ENCODE data around the gene CCDC93. TPM values are rescaled to one million over a fixed set of nuclear protein-coding genes. Genes with fewer than 3 reads are reported as not detected.

Gene CCDC93
- total RNA-seq (2021; ENCODE audit: unreplicated experiment) (18.7 TPM), Bru-seq, nascent RNA (percentile 77 among the genes with signal in this experiment), BruChase-seq, experiment 1, labeled RNA remaining after a 6-hour chase (percentile 75 among the genes with signal in this experiment), BruChase-seq, experiment 2, labeled RNA remaining after a 2-hour chase (percentile 77 among the genes with signal in this experiment)
- 7.6 and 9.6 TPM in 2 replicates for polyA plus RNA-seq (2012)
- long read RNA-seq, full-length matches to known transcripts = 10 of 39 reads
- long read RNA-seq, partial matches to known transcripts = 16 of 39 reads
- long read RNA-seq, other reads (novel, unspliced or antisense) = 13 of 39 reads

GRCh38 chr2:118013724-118014491, at the start of gene CCDC93:
CCDC93 (minus strand) TSS chr2:118014070; CDS start chr2:118013995, 75 bp downstream.
- H2AFZ ChIP-seq (ENCODE audit: low read depth, low read length, poor library complexity, severe bottlenecking) = peak within 1 kb of the TSS; percentile 98
- ChIA-PET POLR2A (no interaction called here), RAD21 (ENCODE audit: low non-redundant PET in 1 of 2, low total read pairs in 2 of 2, uncharacterized antibody in 2 of 2, unreplicated experiment in 2 of 2) (no interaction called here), CTCF (interaction anchor here (2.6 kb wide), 1 partner anchor 10 kb away, joined by 21 read pairs; no protein-coding TSS in a partner anchor)
- H3K4me3 ChIP-seq (replicated peaks in 1 of 2; ENCODE audit: low read depth in 1 of 2, low read length in 2 of 2) = peak within 1 kb of the TSS; percentile 85 to 90
- peaks cover 10 to 17% of the 10 kb centered on the region in 2 experiments; a peak in 3 of 4 replicates for H3K4me1 ChIP-seq (ENCODE audit: control insufficient read depth in 1 of 2, insufficient read depth in 2 of 2, low read length in 2 of 2)
- H3K9ac ChIP-seq (ENCODE audit: low read length) = peak within 1 kb of the TSS; percentile 81
- H3K9me2 ChIP-seq (ENCODE audit: insufficient read depth) = no peaks in the 10 kb centered on the region
- no TSS peak for BruUV-seq (replicated peaks)
- H3K36me3 ChIP-seq (ENCODE audit: control insufficient read depth in 1 of 2, insufficient read depth in 2 of 2, low read length in 2 of 2) = no peaks in the 10 kb centered on the region
- ATAC-seq = peak; percentile 84
- DNase-seq (ENCODE audit: low read depth, low spot score) = peak; percentile 51
- TF ChIP-seq CTCF (IDR thresholded peaks at IDR 0.05 in 2 of 3, conservative IDR thresholded peaks at IDR 0.05 in 1 of 3; ENCODE audit: borderline replicate concordance in 1 of 3, insufficient read depth in 1 of 3, low read depth in 2 of 3, low read length in 2 of 3) (no peak), RAD21 (IDR thresholded peaks at IDR 0.05; ENCODE audit: low read depth) (no peak), FOSL1 (IDR thresholded peaks at IDR 0.05; ENCODE audit: low read depth) (no peak), ZFX (IDR thresholded peaks at IDR 0.05) (peak; percentile 71), POLR2A (IDR thresholded peaks at IDR 0.05; ENCODE audit: borderline replicate concordance, extremely low read depth, insufficient read depth, insufficient read length) (peak; percentile 53), MAX (IDR thresholded peaks at IDR 0.05) (no peak; the same call in 1 of the 2 replicates), POLR2AphosphoS5 (IDR thresholded peaks at IDR 0.05; ENCODE audit: low read depth, low read length) (peak; percentile 92), EZH2phosphoT487 (IDR thresholded peaks at IDR 0.05; ENCODE audit: borderline replicate concordance) (no peak), YY1 (IDR thresholded peaks at IDR 0.05; ENCODE audit: extremely low read depth, insufficient replicate concordance, low read depth, low read length) (peak; percentile 3)
- peak within 1 kb of the TSS; percentile 96 for H3K4me2 ChIP-seq (ENCODE audit: low read length)
- intact Hi-C loops (cut with micrococcal nuclease) = no loop called here
- peak within 1 kb of the TSS; percentile 76 for H3K27ac ChIP-seq (ENCODE audit: low read depth, low read length)
- no peaks in the 10 kb centered on the region for H3K9me3 ChIP-seq (ENCODE audit: control insufficient read depth in 1 of 2, insufficient read depth in 1 of 2, low read depth in 1 of 2, low read length in 2 of 2)
- H3K27me3 ChIP-seq (ENCODE audit: insufficient read depth, low read length) = no peaks in the 10 kb centered on the region
- peaks cover 47% of the 10 kb centered on the region for H3K79me2 ChIP-seq (ENCODE audit: insufficient read depth, low read length)
- H4K20me1 ChIP-seq (ENCODE audit: insufficient read depth) = no peaks in the 10 kb centered on the region
